Mononuclear cell (primary cell): ENCODE results near the gene PLLP. TPM values are rescaled to one million over a fixed set of nuclear protein-coding genes. Genes with fewer than 3 reads are reported as not detected.

Source experiments
- H3K27me3 ChIP-seq: 2 replicates; pipeline ENCODE4 v1.6.0; 2011; ENCODE audit warnings: low read length, control low read depth; ENCODE audit not compliant: insufficient read depth
- H3K4me1 ChIP-seq: 2 replicates; pipeline ENCODE4 v1.5.1; 2011; ENCODE audit warnings: mild to moderate bottlenecking, low read length, control low read depth; ENCODE audit not compliant: insufficient read depth
- H3K4me3 ChIP-seq: 2 replicates; pipeline ENCODE4 v1.5.1; 2011; ENCODE audit warnings: mild to moderate bottlenecking, low read length, moderate library complexity
- H3K9me3 ChIP-seq: 2 replicates; pipeline ENCODE4 v1.5.1; 2011; ENCODE audit warnings: low read depth, mild to moderate bottlenecking, control low read depth, low read length
- total RNA-seq: library from RNA; depleted of rRNA; stranded (reverse); fragments of >200 nt; gene quantifications from one replicate; pipeline ENCODE4 v1.2.3, GENCODE V29; 2012

PLLP gene
- total RNA-seq, 1 donor, result 0.63 TPM

- H3K4me1 ChIP-seq, result no peaks in the 10 kb centered on the region
- no peaks in the 10 kb centered on the region for H3K27me3 ChIP-seq
- H3K9me3 ChIP-seq, result no peaks in the 10 kb centered on the region
- H3K4me3 ChIP-seq, result no peak overlapping the region
Measured at GRCh38 chr16:57307365-57307764, 22.9 kb upstream of the PLLP start.

GRCh38 chr16:57306676-57307341 is 22.3 kb upstream of the PLLP start:
- no peaks in the 10 kb centered on the region for H3K27me3 ChIP-seq
- H3K4me1 ChIP-seq, result no peaks in the 10 kb centered on the region
- H3K4me3 ChIP-seq, result no peak overlapping the region
- H3K9me3 ChIP-seq, result no peaks in the 10 kb centered on the region

GRCh38 chr16:57305159-57305811 is 20.8 kb upstream of the PLLP start:
- Histone ChIP-seq H3K27me3 (no peaks in the 10 kb centered on the region), H3K4me3 (no peak overlapping the region), H3K9me3 (no peaks in the 10 kb centered on the region), H3K4me1 (peaks cover 6% of the 10 kb centered on the region)

- Histone ChIP-seq H3K27me3 (no peaks in the 10 kb centered on the region), H3K9me3 (no peaks in the 10 kb centered on the region), H3K4me3 (no peak overlapping the region), H3K4me1 (peaks cover 9% of the 10 kb centered on the region)
Measured at GRCh38 chr16:57304169-57305061, 19.9 kb upstream of the PLLP start.

GRCh38 chr16:57303910-57304168 is 19.4 kb upstream of the PLLP start:
- no peaks in the 10 kb centered on the region for H3K27me3 ChIP-seq

GRCh38 chr16:57303021-57303909 is 18.8 kb upstream of the PLLP start:
- H3K9me3 ChIP-seq, result no peaks in the 10 kb centered on the region
- no peaks in the 10 kb centered on the region for H3K27me3 ChIP-seq
- peaks cover 14% of the 10 kb centered on the region for H3K4me1 ChIP-seq
- no peak overlapping the region for H3K4me3 ChIP-seq

More at GRCh38 chr16:57303910-57304168, 19.4 kb upstream of the PLLP start:
- Histone ChIP-seq H3K9me3 (no peaks in the 10 kb centered on the region), H3K4me1 (peaks cover 14% of the 10 kb centered on the region), H3K4me3 (no peak overlapping the region)

- Histone ChIP-seq H3K4me3 (no peak overlapping the region), H3K27me3 (no peaks in the 10 kb centered on the region)
Measured at GRCh38 chr16:57301126-57301817, 16.8 kb upstream of the PLLP start.

GRCh38 chr16:57300387-57301125 is 16.1 kb upstream of the PLLP start:
- peak overlapping the region; percentile 47 for H3K4me3 ChIP-seq
- H3K27me3 ChIP-seq, result no peaks in the 10 kb centered on the region
- H3K4me1 ChIP-seq, result peaks cover 14% of the 10 kb centered on the region
- H3K9me3 ChIP-seq, result no peaks in the 10 kb centered on the region

More at GRCh38 chr16:57301126-57301817, 16.8 kb upstream of the PLLP start:
- Histone ChIP-seq H3K4me1 (peaks cover 14% of the 10 kb centered on the region), H3K9me3 (no peaks in the 10 kb centered on the region)

GRCh38 chr16:57299719-57300386 is 15.4 kb upstream of the PLLP start:
- no peaks in the 10 kb centered on the region for H3K9me3 ChIP-seq
- H3K27me3 ChIP-seq, result no peaks in the 10 kb centered on the region
- peaks cover 14% of the 10 kb centered on the region for H3K4me1 ChIP-seq
- H3K4me3 ChIP-seq, result peak overlapping the region; percentile 47

- Histone ChIP-seq H3K4me1 (peaks cover 14% of the 10 kb centered on the region), H3K9me3 (no peaks in the 10 kb centered on the region), H3K4me3 (peak overlapping the region; percentile 47), H3K27me3 (no peaks in the 10 kb centered on the region)
Measured at GRCh38 chr16:57299009-57299718, 14.7 kb upstream of the PLLP start.

GRCh38 chr16:57297856-57298255 is 13.4 kb upstream of the PLLP start:
- Histone ChIP-seq H3K27me3 (no peaks in the 10 kb centered on the region), H3K4me3 (no peak overlapping the region), H3K9me3 (no peaks in the 10 kb centered on the region), H3K4me1 (peaks cover 14% of the 10 kb centered on the region)

- no peaks in the 10 kb centered on the region for H3K9me3 ChIP-seq
- H3K4me1 ChIP-seq, result peaks cover 7% of the 10 kb centered on the region
Measured at GRCh38 chr16:57289391-57290257, 5.2 kb upstream of the PLLP start.

More at GRCh38 chr16:57289391-57290257, 5.2 kb upstream of the PLLP start:
- Histone ChIP-seq H3K4me3 (no peak overlapping the region), H3K27me3 (peaks cover 10% of the 10 kb centered on the region)
